Left ventricle myocardium inferior (tissue), 1 donor: Measurements from ENCODE around the gene NFATC2IP. TPM values are rescaled to one million over a fixed set of nuclear protein-coding genes. Genes with fewer than 3 reads are reported as not detected.
"Not testable (repeated sequence)": the region's sequence is repeated elsewhere in the genome, so short reads cannot be mapped to it uniquely, and the experiment has no call there.

ENCODE experiments used
- DNase-seq: peaks from one replicate; pipeline ENCODE4 v3.0.0-alpha.2; 2020
- H3K27ac ChIP-seq: fragments of 200-600 bp; replicated peaks from 2 replicates; pipeline ENCODE4 v1.8.0; 2021
- H3K27me3 ChIP-seq: fragments of 200-600 bp; 2 replicates; pipeline ENCODE4 v1.8.0; 2021; ENCODE audit warnings: low read depth
- H3K36me3 ChIP-seq: fragments of 200-600 bp; 2 replicates; pipeline ENCODE4 v1.8.0; 2021
- H3K4me1 ChIP-seq: fragments of 200-600 bp; 2 replicates; pipeline ENCODE4 v1.8.0; 2021
- H3K4me3 ChIP-seq: fragments of 200-600 bp; 2 replicates; pipeline ENCODE4 v1.8.0; 2021; ENCODE audit warnings: mild to moderate bottlenecking, moderate library complexity
- H3K9me3 ChIP-seq: fragments of 200-600 bp; replicated peaks from 2 replicates; pipeline ENCODE4 v1.8.0; 2021
- intact Hi-C: fragments of 100-400 bp; cut with micrococcal nuclease; formaldehyde crosslinking; loops from one replicate; pipeline ENCODE4 v1.11.0; 2022
- total RNA-seq: library from RNA; stranded (reverse); fragmentation: NEBNext Ultra II Directional; extraction: Animal tissue kit (Norgen Biotek cat#: 25700); gene quantifications from one replicate; pipeline ENCODE4 v1.2.1, GENCODE V29; 2021
- TF ChIP-seq, protein P1 (sequence below): fragments of 200-600 bp; IDR thresholded peaks from 2 replicates; pipeline ENCODE4 v1.8.0; 2021; ENCODE audit warnings: antibody characterized with exemption, mild to moderate bottlenecking, borderline replicate concordance
- donor health status: DM: no; HTN: yes; CAD: no; lungs with severe emphysema.

Gene NFATC2IP
- total RNA-seq, 1 donor from 2014 or later = 18.1 TPM

- Histone ChIP-seq H3K27me3 (no peaks in the 10 kb centered on the region), H3K36me3 (peaks cover 83% of the 10 kb centered on the region), H3K27ac (no peak overlapping the region), H3K4me3 (no peak overlapping the region), H3K4me1 (no peaks in the 10 kb centered on the region), H3K9me3 (no peaks in the 10 kb centered on the region)
- TF ChIP-seq, protein P1, sequence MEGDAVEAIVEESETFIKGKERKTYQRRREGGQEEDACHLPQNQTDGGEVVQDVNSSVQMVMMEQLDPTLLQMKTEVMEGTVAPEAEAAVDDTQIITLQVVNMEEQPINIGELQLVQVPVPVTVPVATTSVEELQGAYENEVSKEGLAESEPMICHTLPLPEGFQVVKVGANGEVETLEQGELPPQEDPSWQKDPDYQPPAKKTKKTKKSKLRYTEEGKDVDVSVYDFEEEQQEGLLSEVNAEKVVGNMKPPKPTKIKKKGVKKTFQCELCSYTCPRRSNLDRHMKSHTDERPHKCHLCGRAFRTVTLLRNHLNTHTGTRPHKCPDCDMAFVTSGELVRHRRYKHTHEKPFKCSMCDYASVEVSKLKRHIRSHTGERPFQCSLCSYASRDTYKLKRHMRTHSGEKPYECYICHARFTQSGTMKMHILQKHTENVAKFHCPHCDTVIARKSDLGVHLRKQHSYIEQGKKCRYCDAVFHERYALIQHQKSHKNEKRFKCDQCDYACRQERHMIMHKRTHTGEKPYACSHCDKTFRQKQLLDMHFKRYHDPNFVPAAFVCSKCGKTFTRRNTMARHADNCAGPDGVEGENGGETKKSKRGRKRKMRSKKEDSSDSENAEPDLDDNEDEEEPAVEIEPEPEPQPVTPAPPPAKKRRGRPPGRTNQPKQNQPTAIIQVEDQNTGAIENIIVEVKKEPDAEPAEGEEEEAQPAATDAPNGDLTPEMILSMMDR = no peak
- intact Hi-C loops = no loop called here
- DNase-seq = no peak
These were observed 8.1 kb downstream of the NFATC2IP start for GRCh38 chr16:28958836-28959235.

GRCh38 chr16:28964072-28964471, 13.3 kb downstream of the NFATC2IP start:
- Histone ChIP-seq H3K9me3 (no peaks in the 10 kb centered on the region), H3K4me1 (no peaks in the 10 kb centered on the region), H3K4me3 (no peak overlapping the region), H3K27me3 (no peaks in the 10 kb centered on the region), H3K36me3 (peaks cover 53% of the 10 kb centered on the region), H3K27ac (no peak overlapping the region)
- no peak for DNase-seq
- intact Hi-C loops = no loop called here
- TF ChIP-seq, protein P1 = no peak

DNA sequence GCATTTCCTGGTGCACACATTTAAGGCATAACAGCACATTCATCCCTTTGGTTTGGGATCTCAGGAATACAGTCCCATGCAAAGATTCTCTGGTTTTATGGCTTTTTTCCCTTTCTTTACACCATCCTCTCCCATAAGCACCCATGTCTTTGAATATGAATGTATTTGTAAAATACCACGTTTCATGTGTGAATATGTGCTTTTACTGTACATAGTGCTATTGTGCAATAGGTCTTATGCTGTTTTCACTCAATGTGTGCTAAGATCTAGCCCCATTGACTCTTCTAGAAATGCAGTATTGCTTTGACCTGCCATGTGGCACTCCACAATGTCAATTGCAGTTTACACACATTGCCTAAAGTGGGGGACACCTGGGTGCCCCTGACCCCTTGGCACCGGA, 13.8 kb downstream of the NFATC2IP start:
- H3K36me3 ChIP-seq = peaks cover 48% of the 10 kb centered on the region
- H3K4me1 ChIP-seq = no peaks in the 10 kb centered on the region
- no peaks in the 10 kb centered on the region for H3K9me3 ChIP-seq
- H3K27me3 ChIP-seq = no peaks in the 10 kb centered on the region
- no peak overlapping the region for H3K27ac ChIP-seq
- H3K4me3 ChIP-seq = no peak overlapping the region
- TF ChIP-seq, protein P1 = no peak
- no peak for DNase-seq
- intact Hi-C loops = no loop called here

DNA sequence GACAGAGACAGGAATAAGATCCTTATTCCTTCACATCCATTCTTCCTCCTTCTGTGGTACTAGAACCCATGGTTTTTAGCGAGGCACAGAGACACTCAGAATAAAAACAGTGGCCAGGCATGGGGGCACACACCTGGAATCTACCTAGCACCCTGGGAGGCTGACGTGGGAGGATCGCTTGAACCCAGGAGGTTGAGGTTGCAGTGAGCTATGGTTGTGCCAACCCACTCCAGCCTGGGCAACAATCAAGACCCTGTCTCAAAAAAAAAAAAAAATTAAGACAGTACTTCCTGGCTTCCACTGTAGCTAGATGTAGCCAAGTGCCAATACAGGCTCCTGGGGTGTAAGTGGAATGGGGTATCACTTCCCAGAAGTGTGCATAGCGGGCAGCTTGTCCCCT, 16.4 kb downstream of the NFATC2IP start:
- no peak for DNase-seq
- H3K9me3 ChIP-seq = no peaks in the 10 kb centered on the region
- peaks cover 32% of the 10 kb centered on the region for H3K36me3 ChIP-seq
- no peak overlapping the region for H3K27ac ChIP-seq
- intact Hi-C loops = no loop called here
- H3K4me3 ChIP-seq = no peak overlapping the region
- H3K27me3 ChIP-seq = no peaks in the 10 kb centered on the region
- TF ChIP-seq, protein P1 = no peak
- no peaks in the 10 kb centered on the region for H3K4me1 ChIP-seq

DNA sequence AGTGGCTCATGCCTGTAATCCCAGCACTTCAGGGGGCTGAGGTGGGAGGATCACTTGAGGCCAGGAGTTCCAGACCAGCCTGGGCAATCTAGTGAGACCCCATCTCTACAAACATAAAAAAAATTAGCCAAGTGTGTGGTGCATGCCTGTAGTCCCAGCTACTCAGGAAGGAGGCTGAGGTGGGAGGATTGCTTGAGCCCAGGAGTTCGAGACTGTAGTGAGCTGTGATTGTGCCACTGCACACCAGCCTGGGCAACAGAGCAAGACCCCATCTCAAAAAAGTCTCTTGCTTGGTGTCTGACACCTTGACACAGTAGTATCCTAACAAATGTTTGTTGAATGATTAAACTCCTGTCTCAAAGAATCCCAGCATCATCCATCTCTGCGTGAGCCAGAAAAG, 19.0 kb downstream of the NFATC2IP start:
- H3K4me3 ChIP-seq, intact Hi-C loops, H3K27me3 ChIP-seq, H3K9me3 ChIP-seq, H3K27ac ChIP-seq, DNase-seq: not testable (repeated sequence)
- peaks cover 10% of the 10 kb centered on the region for H3K36me3 ChIP-seq
- H3K4me1 ChIP-seq = peaks cover 11% of the 10 kb centered on the region

DNA sequence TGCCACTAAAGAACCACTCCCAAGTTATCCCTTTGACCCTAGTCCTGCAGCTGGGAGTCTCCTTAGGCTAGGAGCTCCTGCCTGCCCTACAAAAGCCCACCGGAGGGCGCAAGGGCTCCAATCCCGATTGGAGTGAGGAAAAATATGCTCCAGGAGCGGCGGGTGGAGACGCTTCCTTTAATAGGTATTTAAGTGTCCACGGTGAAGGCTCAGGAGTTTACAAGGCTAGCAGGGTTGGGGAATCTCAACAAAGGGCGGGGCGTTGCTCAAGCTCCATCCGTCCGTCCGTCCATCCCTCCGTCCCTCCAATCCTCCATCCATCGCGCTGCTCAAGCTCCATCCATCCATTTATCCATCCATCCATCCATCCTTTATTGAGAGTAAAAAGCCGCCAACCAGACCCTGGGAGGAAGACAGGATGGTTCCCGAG, 23.3 kb downstream of the NFATC2IP start:
- peak; percentile 40 for DNase-seq

More for the DNA sequence above, 23.3 kb downstream of the NFATC2IP start:
- peak overlapping the region; percentile 89 for H3K27ac ChIP-seq
- H3K4me1 ChIP-seq = peaks cover 28% of the 10 kb centered on the region
- TF ChIP-seq, protein P1 = peak; percentile 67
- H3K27me3 ChIP-seq = no peaks in the 10 kb centered on the region
- H3K9me3 ChIP-seq = no peaks in the 10 kb centered on the region
- intact Hi-C loops = no loop called here
- H3K36me3 ChIP-seq = peaks cover 24% of the 10 kb centered on the region
- peak overlapping the region; percentile 96 for H3K4me3 ChIP-seq
